ENCODE results near the gene ITGAE. TPM values are rescaled to one million over a fixed set of nuclear protein-coding genes. Genes with fewer than 3 reads are reported as not detected.

The ITGAE gene
- polyA plus RNA-seq, 2 of the 4 experiments (the other 2 are of a cell fraction), result 154 to 156 TPM

GRCh38 chr17:3847165-3847670 is 46.2 kb upstream of the ITGAE start:
- Histone ChIP-seq H3K27ac (no peak overlapping the region), H3K4me3 (no peak overlapping the region), H3K9me3 (no peaks in the 10 kb centered on the region), H3K4me2 (no peak overlapping the region), H3K4me1 (peaks cover 17% of the 10 kb centered on the region)
- ChIA-PET POLR2A (no interaction called here), CTCF (interaction anchor here (0.7 to 11.3 kb wide), 18 partner anchors 10 to 312 kb away, joined by 3 to 224 read pairs (median 10); partner anchors contain the start of gene P2RX1)
- TF ChIP-seq PHF8 (IDR thresholded peaks at IDR 0.05; ENCODE audit: borderline replicate concordance, low read depth), result no peak
- no peak for ATAC-seq
- FAIRE-seq, result no peak
- DNase-seq (ENCODE audit: low read depth in 1 of 2, low spot score in 1 of 2), result no peak
- WGBS (ENCODE audit: missing lambda C conversion rate), result 69% methylated on average over 9 of the region's 9 CpGs

- ChIA-PET CTCF (interaction anchor here (0.6 to 11.3 kb wide), 39 partner anchors 9 to 570 kb away, joined by 3 to 224 read pairs (median 4); partner anchors contain the start of genes HASPIN and P2RX1), POLR2A (interaction anchor here (0.6 to 1.8 kb wide), 9 partner anchors 11 to 297 kb away, joined by 3 to 10 read pairs (median 4); partner anchors contain the start of genes CYB5D2 and HASPIN)
- Histone ChIP-seq H3K4me3 (peak overlapping the region; percentile 93; the same call in 2 of the 3 replicates), H3K9me3 (no peaks in the 10 kb centered on the region), H3K4me1 (peaks cover 17% of the 10 kb centered on the region), H3K27ac (peak overlapping the region; percentile 28 to 45; a peak in 2 of 6 replicates), H3K4me2 (peak overlapping the region; percentile 73)
- WGBS (ENCODE audit: missing lambda C conversion rate), result 40% methylated on average over 16 of the region's 17 CpGs
- no peak for ATAC-seq
- FAIRE-seq, result no peak
- TF ChIP-seq CHD4 (IDR thresholded peaks at IDR 0.05; ENCODE audit: borderline replicate concordance) (0 out of 2 replicates have a peak, but pooled peaks have one; percentile 38), MAZ (IDR thresholded peaks at IDR 0.05; ENCODE audit: borderline replicate concordance, low read depth, low read length) (no peak), ATOH8 (CRISPR knock-in tag; IDR thresholded peaks at IDR 0.05; ENCODE audit: low read depth) (0 out of 2 replicates have a peak, but pooled peaks have one; percentile 1)
- DNase-seq (ENCODE audit: low read depth in 1 of 2, low spot score in 1 of 2), result no peak
Observed at GRCh38 chr17:3846437-3847164, 45.6 kb upstream of the ITGAE start.

GRCh38 chr17:3845621-3846436 is 44.8 kb upstream of the ITGAE start, which contains the start of gene NCBP3:
Gene NCBP3 (minus strand): TSS chr17:3846246. CDS start chr17:3846223, 23 bp downstream.
- WGBS (ENCODE audit: missing lambda C conversion rate), result 2% methylated on average over 19 of the region's 76 CpGs
- Histone ChIP-seq H3K4me2 (peak within 1 kb of the TSS; percentile 97), H3K27ac (peak within 1 kb of the TSS; percentile 96 to 97), H3K9me3 (no peaks in the 10 kb centered on the region), H3K4me1 (peaks cover 17% of the 10 kb centered on the region), H3K4me3 (peak within 1 kb of the TSS; percentile 93)
- FAIRE-seq (no peak), DNase-seq (ENCODE audit: low read depth in 1 of 2, low spot score in 1 of 2) (peak; percentile 97), ATAC-seq (peak; percentile 92 to 98)
- CTCF ChIA-PET, result interaction anchor here (0.6 to 11.3 kb wide), 47 partner anchors 8 to 665 kb away, joined by 3 to 224 read pairs (median 4); partner anchors contain the start of genes ATP2A3, HASPIN and P2RX1
- POLR2A ChIA-PET, result interaction anchor here (0.6 to 1.8 kb wide), 13 partner anchors 12 to 297 kb away, joined by 3 to 10 read pairs (median 4); partner anchors contain the start of genes CAMKK1, CYB5D2 and HASPIN
- TF ChIP-seq MYC (IDR thresholded peaks at IDR 0.05; ENCODE audit: borderline replicate concordance, low read length) (no peak; the same call in 1 of the 2 replicates), ZNF302 (CRISPR knock-in tag; IDR thresholded peaks at IDR 0.05) (no peak), RCOR1 (IDR thresholded peaks at IDR 0.05; ENCODE audit: low read depth, low read length) (no peak), ZC3H11A (IDR thresholded peaks at IDR 0.05) (no peak), RARB (CRISPR knock-in tag; IDR thresholded peaks at IDR 0.05) (no peak), BHLHE40 (IDR thresholded peaks at IDR 0.05; ENCODE audit: low read depth, low read length) (no peak), CHD4 (IDR thresholded peaks at IDR 0.05; ENCODE audit: borderline replicate concordance) (no peak), RFX5 (IDR thresholded peaks at IDR 0.05) (peak; percentile 47; the same call in 1 of the 2 replicates), HDAC2 (IDR thresholded peaks at IDR 0.05) (no peak), BCL3 (IDR thresholded peaks at IDR 0.05) (peak; percentile 97), CTCF (IDR thresholded peaks at IDR 0.05) (peak; percentile 95), ATOH8 (CRISPR knock-in tag; IDR thresholded peaks at IDR 0.05; ENCODE audit: low read depth) (0 out of 2 replicates have a peak, but pooled peaks have one; percentile 3), MAFK (IDR thresholded peaks at IDR 0.05; ENCODE audit: partially characterized antibody) (no peak), SMC3 (IDR thresholded peaks at IDR 0.05) (peak; percentile 64), MAZ (IDR thresholded peaks at IDR 0.05; ENCODE audit: borderline replicate concordance, low read depth, low read length) (peak; percentile 59; the same call in 1 of the 2 replicates), RAD21 (conservative IDR thresholded peaks at IDR 0.05 in 1 of 2, IDR thresholded peaks at IDR 0.05 in 1 of 2) (peak; percentile 4 to 47; a peak in 3 of 5 replicates), FOSB (CRISPR knock-in tag; IDR thresholded peaks at IDR 0.05) (no peak), TP53 (CRISPR knock-in tag; IDR thresholded peaks at IDR 0.05) (no peak), GATA3 (IDR thresholded peaks at IDR 0.05; ENCODE audit: borderline replicate concordance) (peak; percentile 26; the same call in 1 of the 2 replicates), KDM1A (IDR thresholded peaks at IDR 0.05; ENCODE audit: low read depth) (no peak), KDM5A (IDR thresholded peaks at IDR 0.05) (peak; percentile 87), CBX2 (IDR thresholded peaks at IDR 0.05; ENCODE audit: borderline replicate concordance, low read depth) (no peak), ZSCAN20 (CRISPR knock-in tag; IDR thresholded peaks at IDR 0.05) (no peak)

Measured in A549 (cell line).